ENCODE data around the gene SYNPR.

Gene SYNPR

GRCh38 chr3:63557912-63558311, 279.8 kb downstream of the SYNPR start:
- DNase-seq, result no peak

GRCh38 chr3:63559884-63560283, 281.8 kb downstream of the SYNPR start:
- no peak for DNase-seq

- DNase-seq, result no peak
These were observed 283.8 kb downstream of the SYNPR start for GRCh38 chr3:63561879-63562278.

- no peak for DNase-seq
These were observed 284.2 kb downstream of the SYNPR start for GRCh38 chr3:63562323-63562722.

- no peak for DNase-seq
These were observed 285.5 kb downstream of the SYNPR start for GRCh38 chr3:63563572-63563971.

DNA sequence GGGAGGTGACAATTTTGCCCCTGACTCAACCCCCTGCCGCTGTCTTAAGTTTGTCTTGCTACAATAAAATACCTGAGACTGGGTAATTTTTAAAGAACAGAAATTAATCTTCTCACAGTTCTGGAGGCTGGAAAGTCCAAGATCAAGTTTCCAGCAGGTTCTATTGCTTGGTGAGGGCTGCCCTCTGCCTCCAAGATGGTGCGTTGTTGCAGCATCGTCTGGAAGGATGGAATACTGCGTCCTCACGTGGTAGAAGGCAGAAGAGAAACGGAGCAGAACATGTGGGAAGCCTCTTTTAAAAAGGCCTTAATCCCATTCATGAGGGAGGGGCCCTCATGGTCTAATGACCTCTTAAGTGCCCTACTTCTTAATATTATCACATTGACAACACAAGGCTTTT, 287.1 kb downstream of the SYNPR start:
- no peak for DNase-seq

GRCh38 chr3:63571682-63572081, 293.6 kb downstream of the SYNPR start:
- no peak for DNase-seq

GRCh38 chr3:63576846-63577245, 298.7 kb downstream of the SYNPR start:
- no peak for DNase-seq

DNA sequence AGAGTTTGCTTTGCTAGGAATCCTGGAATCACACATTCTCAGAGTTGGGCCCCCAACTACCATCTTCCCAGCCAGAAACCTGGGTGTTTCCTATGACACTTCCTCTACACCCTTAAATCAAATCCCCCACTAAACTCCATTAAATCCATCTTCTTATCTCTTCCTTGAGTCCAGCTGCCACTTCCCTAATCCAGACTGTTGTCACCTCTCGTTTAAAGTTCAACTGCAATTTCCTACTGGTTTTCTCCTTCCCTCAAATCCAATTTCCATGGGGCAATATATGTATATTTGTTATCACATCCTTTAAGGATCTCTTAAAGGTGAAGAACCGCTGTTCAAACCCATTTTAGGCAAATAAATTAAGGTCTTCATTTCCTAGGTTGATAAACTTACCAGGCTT, 300.8 kb downstream of the SYNPR start:
- DNase-seq, result no peak

GRCh38 chr3:63580151-63580550, 302.0 kb downstream of the SYNPR start:
- no peak for DNase-seq

DNA sequence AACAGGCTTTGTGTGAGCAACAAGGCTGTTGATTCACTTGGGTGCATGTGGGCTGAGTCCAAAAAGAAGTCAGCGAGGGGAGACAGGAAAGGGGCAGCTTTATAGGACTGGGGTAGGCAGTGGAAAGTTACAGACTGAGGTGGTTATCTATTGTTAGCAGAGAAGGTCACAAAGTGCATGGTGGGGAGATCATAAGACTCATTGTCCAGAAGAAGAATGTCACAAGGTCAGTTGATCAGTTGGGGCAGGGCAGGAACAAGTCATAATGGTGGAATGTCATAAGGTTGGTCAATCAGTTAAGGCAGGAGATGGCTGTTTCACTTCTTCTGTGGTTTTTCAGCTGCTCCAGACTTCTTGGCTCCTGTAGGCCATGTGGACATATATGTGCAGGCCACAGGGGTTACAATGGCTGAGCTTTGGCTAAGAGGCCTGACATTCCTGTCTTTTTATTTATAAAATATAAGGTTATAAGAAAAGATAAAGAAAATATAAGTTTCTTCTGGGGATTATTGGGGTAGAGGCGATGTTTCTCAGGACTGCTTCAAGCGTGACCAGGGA, 304.9 kb downstream of the SYNPR start:
- no peak for DNase-seq

DNA sequence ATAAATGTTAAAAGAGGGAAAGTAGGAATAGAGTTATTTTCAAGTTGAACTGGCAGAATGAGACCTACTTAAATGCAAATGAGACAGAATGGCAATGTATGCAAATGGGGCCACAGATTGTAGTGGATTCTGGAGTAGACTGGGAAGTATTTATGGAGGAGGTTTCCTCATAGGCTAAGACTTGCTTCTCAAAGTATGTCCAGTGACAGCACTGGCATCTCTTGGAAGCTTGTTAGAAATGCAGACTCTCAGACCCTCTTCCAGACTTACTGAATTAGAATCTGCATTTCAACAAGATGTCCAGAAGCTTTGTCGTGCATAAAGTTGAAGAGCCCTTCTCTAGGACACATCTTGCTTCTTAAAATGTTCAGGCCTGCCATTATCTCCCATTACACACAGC, 306.6 kb downstream of the SYNPR start:
- DNase-seq, result no peak

- no peak for DNase-seq
These were observed 307.8 kb downstream of the SYNPR start for GRCh38 chr3:63585927-63586326.

DNA sequence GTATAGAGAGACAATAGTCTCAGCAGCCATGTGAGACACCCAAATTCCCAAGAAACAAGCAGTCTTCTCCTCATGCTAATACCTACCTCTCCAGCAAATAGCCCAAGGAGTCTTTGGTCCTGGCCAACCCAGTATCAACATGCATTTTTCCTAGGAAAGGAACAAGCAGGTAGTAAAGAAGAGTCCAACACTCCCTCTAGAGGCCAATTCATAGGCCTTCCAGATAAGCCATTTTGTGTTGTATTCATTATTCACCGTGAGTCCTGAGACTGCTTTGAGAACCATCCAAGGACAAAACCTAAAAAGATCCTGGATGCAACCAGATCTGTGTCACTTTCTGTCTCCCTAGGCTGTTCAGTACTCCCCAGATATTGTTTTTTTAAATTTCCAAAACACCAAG, 310.8 kb downstream of the SYNPR start:
- DNase-seq, result no peak

DNA sequence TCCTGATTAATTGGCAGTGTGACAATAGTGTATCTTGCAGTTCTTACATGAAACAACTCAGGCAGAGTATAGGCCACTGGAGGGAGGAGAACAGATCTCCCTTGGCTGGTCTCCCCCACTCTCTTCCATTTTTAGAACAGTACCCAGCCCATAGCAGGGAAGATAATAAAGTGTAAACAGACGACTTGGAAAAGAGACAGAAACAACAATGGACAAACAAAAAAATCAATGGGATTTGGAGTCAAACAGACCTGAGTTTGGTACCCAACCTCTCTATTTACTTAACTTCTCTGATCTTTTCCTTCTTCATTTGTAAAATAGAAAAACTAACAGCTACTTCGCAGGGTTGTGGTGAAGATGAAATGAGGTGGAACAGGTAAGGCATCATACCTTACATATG, 315.7 kb downstream of the SYNPR start:
- no peak for DNase-seq

DNA sequence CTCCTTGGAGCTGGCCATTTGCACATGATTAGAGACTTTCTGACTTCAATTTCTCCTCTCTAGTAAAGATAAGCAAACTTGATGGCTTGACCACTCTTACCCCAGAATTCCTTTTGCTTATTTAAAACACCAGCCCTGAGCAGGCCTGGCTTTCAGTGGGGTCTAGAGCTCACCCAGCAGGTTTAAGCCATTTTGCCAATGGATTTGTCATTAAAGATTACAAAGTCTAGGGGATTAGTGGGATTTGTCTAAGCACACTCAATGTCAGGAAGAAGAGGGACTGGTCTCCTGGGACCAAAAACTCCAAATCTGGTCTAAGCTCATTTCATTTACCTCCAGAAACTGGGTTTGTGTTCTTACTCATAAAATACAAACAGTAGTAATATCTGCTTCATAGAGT, 317.1 kb downstream of the SYNPR start:
- no peak for DNase-seq

GRCh38 chr3:63597019-63597418, 318.9 kb downstream of the SYNPR start:
- no peak for DNase-seq

DNA sequence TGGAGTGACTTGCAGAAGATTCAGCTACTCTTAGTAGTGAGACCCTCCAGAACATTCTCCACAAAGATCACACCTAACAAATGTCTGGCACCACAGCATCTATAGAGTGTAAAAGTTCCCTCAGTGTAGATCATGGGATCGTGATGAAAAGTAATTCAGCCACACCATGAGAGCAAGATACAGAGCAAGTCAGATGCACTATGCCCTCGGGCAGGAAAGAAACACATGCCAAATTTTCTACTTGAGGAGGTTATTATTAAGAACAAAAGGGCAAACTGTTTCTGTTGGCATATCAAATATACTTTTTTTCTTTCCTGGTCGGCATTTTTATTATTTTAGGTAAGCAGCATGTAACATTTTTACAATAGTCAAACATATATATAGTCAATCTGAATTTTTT, 329.6 kb downstream of the SYNPR start:
- no peak for DNase-seq

- no peak for DNase-seq
These were observed 331.3 kb downstream of the SYNPR start for GRCh38 chr3:63609408-63609807.

- DNase-seq, result no peak
These were observed 331.7 kb downstream of the SYNPR start for GRCh38 chr3:63609834-63610233.

DNA sequence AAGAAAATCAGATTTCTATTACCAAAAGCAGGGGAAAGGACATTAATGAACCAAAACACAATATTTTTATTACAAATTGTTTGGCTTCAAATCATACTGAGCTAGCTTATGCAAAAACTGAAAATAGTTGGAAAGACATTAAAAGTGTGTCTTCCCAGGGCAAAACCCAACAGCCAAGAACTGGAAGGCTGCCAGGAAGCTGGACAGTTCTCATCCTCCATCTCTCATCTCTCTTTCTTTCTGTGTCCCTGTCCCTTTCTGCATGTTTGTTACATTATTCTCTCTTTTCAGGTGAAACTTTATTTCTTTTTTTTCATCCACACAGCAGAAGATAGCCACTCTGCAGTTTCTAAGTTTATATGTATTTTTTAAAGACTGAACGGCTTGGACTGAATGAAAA, 333.3 kb downstream of the SYNPR start:
- DNase-seq, result no peak

DNA sequence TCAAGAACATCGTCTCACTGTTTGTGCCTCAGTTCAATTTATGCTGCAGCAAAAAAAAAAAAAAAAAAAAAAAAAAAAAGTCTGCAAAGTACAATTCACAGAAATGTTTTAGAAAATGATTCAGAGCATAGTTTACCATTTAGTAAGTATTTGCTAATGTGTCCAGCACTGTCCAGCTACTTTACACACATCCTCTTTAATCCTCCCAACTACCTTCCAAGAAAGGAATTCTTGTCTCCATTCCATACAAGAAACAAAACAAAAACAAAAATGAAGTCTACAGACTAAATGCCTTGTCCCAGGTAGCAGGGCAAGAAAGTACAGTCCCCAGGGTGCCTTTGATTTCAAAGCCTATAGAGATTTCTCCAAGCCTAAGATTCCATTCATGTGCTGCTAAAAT, 335.5 kb downstream of the SYNPR start:
- no peak for DNase-seq

DNA sequence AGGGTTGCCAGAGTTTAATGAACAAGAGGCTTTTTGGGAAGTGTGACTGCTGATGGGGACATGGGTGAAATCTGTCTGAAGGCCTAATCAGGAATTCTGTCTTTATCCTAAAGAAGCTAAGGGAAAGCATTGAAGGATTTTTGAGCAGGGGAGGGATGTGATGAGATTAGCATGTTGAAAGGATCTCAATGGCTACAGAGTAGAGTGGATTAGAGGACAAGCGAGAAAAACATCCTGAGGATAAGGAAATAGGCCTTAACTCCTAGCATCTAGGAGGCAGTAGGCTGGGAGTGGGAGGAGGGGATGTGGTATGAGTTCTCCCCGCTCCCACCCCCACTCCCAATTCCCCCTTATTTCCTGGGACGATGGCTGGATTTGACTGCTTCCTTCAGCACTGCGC, 339.3 kb downstream of the SYNPR start:
- DNase-seq, result no peak

DNA sequence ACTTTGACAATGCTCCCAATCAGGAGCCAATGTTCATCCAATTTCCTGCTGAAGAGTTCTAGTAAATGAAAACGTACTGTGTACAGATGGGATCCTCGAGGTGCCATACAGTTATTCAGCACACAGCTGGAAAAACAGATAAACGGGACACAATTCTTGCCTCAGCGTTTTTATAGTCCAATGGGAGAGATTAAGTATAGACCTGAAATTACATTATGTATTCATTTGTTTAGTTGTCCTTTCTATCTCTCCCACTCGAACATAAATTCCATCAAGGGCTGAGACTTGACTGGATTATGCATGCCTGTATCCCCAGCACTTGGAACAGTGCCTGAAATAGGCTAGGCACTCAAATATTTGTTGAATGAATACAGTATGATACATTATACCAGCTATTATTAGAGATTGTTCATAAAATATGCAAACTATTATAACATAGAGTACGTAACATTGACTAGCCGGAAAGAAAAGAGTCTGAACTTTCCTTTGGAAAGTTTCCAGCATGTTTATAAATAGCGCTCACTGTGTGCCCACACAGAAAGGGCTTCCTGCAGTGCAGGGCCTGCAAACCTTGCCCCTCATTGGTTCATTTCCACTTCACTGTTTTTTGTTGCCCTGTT, 346.9 kb downstream of the SYNPR start:
- DNase-seq, result no peak

DNA sequence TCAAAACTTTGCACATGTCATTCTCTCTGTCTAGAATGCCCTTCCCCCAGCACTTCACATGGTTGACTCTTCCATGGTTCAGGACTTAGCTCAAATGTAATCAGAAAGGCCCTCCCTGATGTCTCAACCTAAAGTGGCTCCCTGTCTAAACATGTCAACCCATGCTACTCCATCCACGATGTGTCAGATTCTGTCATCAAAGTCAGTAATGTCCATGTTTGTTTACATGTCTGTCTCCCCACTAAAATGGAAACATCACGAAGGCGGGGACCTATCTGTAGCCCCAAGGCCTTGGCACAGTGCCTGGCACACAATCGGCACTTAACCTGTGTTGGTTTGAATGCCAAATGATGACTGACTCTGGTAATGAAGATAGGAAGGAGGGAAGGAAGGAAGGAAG, 353.6 kb downstream of the SYNPR start:
- DNase-seq, result no peak

All from right kidney (tissue), 1 donor.